Ovary (tissue), 3 donors: ENCODE measurements around the gene ASAP2.

Experiments used
- CTCF ChIP-seq, 3 donors: fragments of 450-650 bp in 2 of 3; fragments of 200-600 bp in 1 of 3; IDR thresholded peaks; one replicate each; pipeline versions ENCODE4 v1.5.1 to v1.8.0; 2016 to 2022; ENCODE audit warnings: antibody characterized with exemption in 3 of 3, mild to moderate bottlenecking in 1 of 3
- EP300 ChIP-seq: sonication (generic); formaldehyde crosslinking; IDR thresholded peaks from one replicate; pipeline ENCODE4 v1.6.1; 2017; ENCODE audit warnings: antibody characterized with exemption
- POLR2A ChIP-seq: fragments of 450-650 bp; IDR thresholded peaks from one replicate; pipeline ENCODE4 v1.6.1; 2017; ENCODE audit warnings: antibody characterized with exemption, mild to moderate bottlenecking, moderate library complexity
- donor health status: DM: no; HTN: no; CAD: no.

GRCh38 chr2:9178904-9179571, 27.6 kb upstream of the ASAP2 start:
- no peak for TF ChIP-seq CTCF (IDR thresholded peaks at IDR 0.05)
- no peak for TF ChIP-seq POLR2A
- no peak for TF ChIP-seq EP300
